Keratinocyte (primary cell): ENCODE results near the gene CHST8.

Experiments
- CTCF ChIP-seq, 3 experiments: IDR thresholded peaks in 1 of 3; conservative IDR thresholded peaks in 1 of 3; optimal IDR thresholded peaks in 1 of 3; 2 replicates in 2 of 3; 3 replicates in 1 of 3; pipeline versions ENCODE3 to v1.5.1; 2011; ENCODE audit warnings: low read length in 3 of 3, mild to moderate bottlenecking in 3 of 3, moderate library complexity in 2 of 3, control low read depth in 1 of 3, inconsistent platforms in 1 of 3; ENCODE audit not compliant: insufficient read depth in 2 of 3; ENCODE audit errors: extremely low read depth in 1 of 3
- EZH2 ChIP-seq: IDR thresholded peaks from one replicate; pipeline ENCODE4 v1.6.1; 2012; ENCODE audit warnings: inconsistent platforms, mild to moderate bottlenecking, low read length, moderate library complexity

DNA sequence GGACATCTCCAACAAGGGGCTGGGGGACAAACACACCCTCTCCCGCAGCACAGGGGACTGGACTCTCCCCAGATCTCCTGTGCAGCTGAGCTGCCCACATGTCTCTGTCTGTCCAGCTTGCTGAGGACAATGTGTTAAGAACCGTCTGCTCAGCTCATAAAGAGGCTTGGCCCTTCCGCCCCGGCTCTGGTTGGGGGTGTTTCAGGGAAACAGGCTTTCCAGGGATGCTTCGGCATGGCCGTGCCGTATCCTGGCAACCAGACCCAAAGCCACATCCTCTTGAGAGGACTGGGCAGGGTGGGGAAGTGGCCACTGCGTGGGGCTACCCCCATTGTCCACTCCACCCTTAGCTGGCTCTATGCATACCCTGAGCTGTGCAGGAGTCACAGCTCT lies 41.1 kb upstream of the CHST8 start:
- TF ChIP-seq CTCF (optimal IDR thresholded peaks at IDR 0.05 in 1 of 3, IDR thresholded peaks at IDR 0.05 in 1 of 3, conservative IDR thresholded peaks at IDR 0.05 in 1 of 3; ENCODE audit: extremely low read depth in 1 of 3, insufficient read depth in 2 of 3, low read length in 3 of 3) = no peak
- no peak for TF ChIP-seq EZH2
